ENCODE measurements around the gene IFIT1. TPM values are rescaled to one million over a fixed set of nuclear protein-coding genes. Genes with fewer than 3 reads are reported as not detected.
"Not testable (repeated sequence)": the region's sequence is repeated elsewhere in the genome, so short reads cannot be mapped to it uniquely, and the experiment has no call there.

Gene IFIT1
- total RNA-seq, 1 experiment from 2014 or later: 3.4 TPM

GRCh38 chr10:89389254-89389653, 3.2 kb upstream of the IFIT1 start:
- TF ChIP-seq CTCF (conservative IDR thresholded peaks at IDR 0.05) (peak; percentile 42; the same call in 1 of the 2 replicates), EZH2 (IDR thresholded peaks at IDR 0.05; ENCODE audit: low read depth) (no peak)
- no peaks in the 10 kb centered on the region for H3K79me2 ChIP-seq (ENCODE audit: low read depth)
- no peak overlapping the region for H3K4me2 ChIP-seq
- no TSS peak for BruUV-seq (replicated peaks)
- no peak overlapping the region for H2AFZ ChIP-seq
- H3K9me2 ChIP-seq (ENCODE audit: insufficient read depth): no peaks in the 10 kb centered on the region
- H4K20me1 ChIP-seq (ENCODE audit: insufficient read depth): no peaks in the 10 kb centered on the region
- CTCF ChIA-PET: interaction anchor here (0.6 kb wide), 1 partner anchor 333 kb away, joined by 6 read pairs; no protein-coding TSS in a partner anchor
- no peak overlapping the region for H3K27ac ChIP-seq
- 0 out of 2 replicates have a peak, but pooled peaks cover 5% of the 10 kb centered on the region for H3F3A ChIP-seq (ENCODE audit: insufficient read depth, low read depth)
- intact Hi-C loops (cut with micrococcal nuclease; ENCODE audit: unreplicated experiment): loop anchor here (1.0 kb wide), 1 partner anchor 172 kb away; no protein-coding TSS in a partner anchor
- H3K27me3 ChIP-seq (ENCODE audit: insufficient read depth, low read depth): no peaks in the 10 kb centered on the region
- POLR2A ChIA-PET (ENCODE audit: unreplicated experiment): no interaction called here
- no peaks in the 10 kb centered on the region for H3K9me3 ChIP-seq (ENCODE audit: insufficient read depth, low read depth)
- H3K36me3 ChIP-seq (ENCODE audit: low read depth): no peaks in the 10 kb centered on the region
- DNase-seq: no peak
- no peak overlapping the region for H3K4me3 ChIP-seq
- H3K4me1 ChIP-seq (replicated peaks; ENCODE audit: insufficient read depth): peaks cover 17% of the 10 kb centered on the region

- ChIA-PET POLR2A (ENCODE audit: unreplicated experiment) (no interaction called here), CTCF (no interaction called here)
- H3K27me3 ChIP-seq (ENCODE audit: insufficient read depth, low read depth): no peaks in the 10 kb centered on the region
- no peaks in the 10 kb centered on the region for H3K9me3 ChIP-seq (ENCODE audit: insufficient read depth, low read depth)
- 0 out of 2 replicates have a peak, but pooled peaks cover 5% of the 10 kb centered on the region for H3F3A ChIP-seq (ENCODE audit: insufficient read depth, low read depth)
- TF ChIP-seq CTCF (conservative IDR thresholded peaks at IDR 0.05) (no peak), EZH2 (IDR thresholded peaks at IDR 0.05; ENCODE audit: low read depth) (no peak)
- H3K27ac ChIP-seq: no peak overlapping the region
- H2AFZ ChIP-seq: no peak overlapping the region
- intact Hi-C loops (cut with micrococcal nuclease; ENCODE audit: unreplicated experiment): no loop called here
- no peaks in the 10 kb centered on the region for H3K36me3 ChIP-seq (ENCODE audit: low read depth)
- DNase-seq: no peak
- BruUV-seq (replicated peaks): no TSS peak
- no peaks in the 10 kb centered on the region for H3K9me2 ChIP-seq (ENCODE audit: insufficient read depth)
- no peak overlapping the region for H3K4me2 ChIP-seq
- H3K4me3 ChIP-seq: no peak overlapping the region
- peaks cover 17% of the 10 kb centered on the region for H3K4me1 ChIP-seq (replicated peaks; ENCODE audit: insufficient read depth)
- no peaks in the 10 kb centered on the region for H4K20me1 ChIP-seq (ENCODE audit: insufficient read depth)
- H3K79me2 ChIP-seq (ENCODE audit: low read depth): no peaks in the 10 kb centered on the region
These were observed 1.8 kb upstream of the IFIT1 start for GRCh38 chr10:89390476-89391225.

GRCh38 chr10:89391226-89391576, 1.2 kb upstream of the IFIT1 start:
- H3K36me3 ChIP-seq (ENCODE audit: low read depth); H2AFZ ChIP-seq; CTCF ChIA-PET; H3K9me3 ChIP-seq (ENCODE audit: insufficient read depth, low read depth); H3K27ac ChIP-seq; DNase-seq; H3K4me2 ChIP-seq; intact Hi-C loops (cut with micrococcal nuclease; ENCODE audit: unreplicated experiment); POLR2A ChIA-PET (ENCODE audit: unreplicated experiment); H3K9me2 ChIP-seq (ENCODE audit: insufficient read depth); BruUV-seq (replicated peaks); H3K4me3 ChIP-seq; H3K79me2 ChIP-seq (ENCODE audit: low read depth); H4K20me1 ChIP-seq (ENCODE audit: insufficient read depth); H3F3A ChIP-seq (ENCODE audit: insufficient read depth, low read depth); H3K27me3 ChIP-seq (ENCODE audit: insufficient read depth, low read depth): not testable (repeated sequence)
- peaks cover 11% of the 10 kb centered on the region for H3K4me1 ChIP-seq (replicated peaks; ENCODE audit: insufficient read depth)

All from PC-9 (cell line).